WTC11 (cell line): ENCODE data around the gene LTN1.

ENCODE experiments used
- CTCF ChIP-seq: fragments of 200-600 bp; IDR thresholded peaks from 2 replicates; pipeline ENCODE4 v1.8.0; 2022; ENCODE audit warnings: antibody characterized with exemption
- MLX ChIP-seq: sonication (generic); formaldehyde crosslinking; IDR thresholded peaks from 2 replicates; pipeline ENCODE4 v1.8.1; 2023; ENCODE audit warnings: mild to moderate bottlenecking, missing genetic modification reagents, moderate library complexity
- NR1H2 ChIP-seq: sonication (generic); formaldehyde crosslinking; IDR thresholded peaks from 2 replicates; pipeline ENCODE4 v1.9.0; 2021; ENCODE audit warnings: mild to moderate bottlenecking, moderate library complexity, missing genetic modification reagents
- ZNF121 ChIP-seq: sonication (generic); formaldehyde crosslinking; IDR thresholded peaks from 2 replicates; pipeline ENCODE4 v1.8.0; 2023; ENCODE audit warnings: missing genetic modification reagents

GRCh38 chr21:29018540-29018939, 25.9 kb upstream of the LTN1 start:
- TF ChIP-seq CTCF (no peak), MLX (no peak), NR1H2 (no peak), ZNF121 (CRISPR knock-in tag) (no peak)
